WI38 (cell line): Measurements from ENCODE around the gene PLB1.

Experiments
- H3K4me3 ChIP-seq: 2 replicates; pipeline ENCODE4 v1.5.1; 2011; ENCODE audit warnings: low read depth, mild to moderate bottlenecking, control low read depth, low read length
- TF ChIP-seq, protein P1 (sequence below): IDR thresholded peaks from 2 replicates; pipeline ENCODE4 v1.5.1; 2012; ENCODE audit warnings: low read depth, mild to moderate bottlenecking, control low read depth, low read length

Gene PLB1

DNA sequence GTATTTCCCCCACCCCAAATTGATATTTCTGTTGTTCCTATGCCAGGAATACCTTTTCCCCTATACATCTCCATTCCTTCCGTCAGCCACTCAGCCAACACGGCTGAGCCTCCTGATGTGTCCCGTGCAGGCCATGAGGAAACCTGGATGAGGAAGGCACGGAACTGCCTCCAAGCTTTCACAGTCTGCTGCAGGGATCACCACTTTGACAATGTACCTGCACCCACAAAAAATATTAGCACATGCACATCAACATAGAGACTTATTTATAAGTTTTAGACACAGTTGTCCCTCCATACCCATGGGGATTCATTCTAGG lies 154.4 kb downstream of the PLB1 start:
- no peak overlapping the region for H3K4me3 ChIP-seq
- TF ChIP-seq, protein P1, sequence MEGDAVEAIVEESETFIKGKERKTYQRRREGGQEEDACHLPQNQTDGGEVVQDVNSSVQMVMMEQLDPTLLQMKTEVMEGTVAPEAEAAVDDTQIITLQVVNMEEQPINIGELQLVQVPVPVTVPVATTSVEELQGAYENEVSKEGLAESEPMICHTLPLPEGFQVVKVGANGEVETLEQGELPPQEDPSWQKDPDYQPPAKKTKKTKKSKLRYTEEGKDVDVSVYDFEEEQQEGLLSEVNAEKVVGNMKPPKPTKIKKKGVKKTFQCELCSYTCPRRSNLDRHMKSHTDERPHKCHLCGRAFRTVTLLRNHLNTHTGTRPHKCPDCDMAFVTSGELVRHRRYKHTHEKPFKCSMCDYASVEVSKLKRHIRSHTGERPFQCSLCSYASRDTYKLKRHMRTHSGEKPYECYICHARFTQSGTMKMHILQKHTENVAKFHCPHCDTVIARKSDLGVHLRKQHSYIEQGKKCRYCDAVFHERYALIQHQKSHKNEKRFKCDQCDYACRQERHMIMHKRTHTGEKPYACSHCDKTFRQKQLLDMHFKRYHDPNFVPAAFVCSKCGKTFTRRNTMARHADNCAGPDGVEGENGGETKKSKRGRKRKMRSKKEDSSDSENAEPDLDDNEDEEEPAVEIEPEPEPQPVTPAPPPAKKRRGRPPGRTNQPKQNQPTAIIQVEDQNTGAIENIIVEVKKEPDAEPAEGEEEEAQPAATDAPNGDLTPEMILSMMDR, result no peak

DNA sequence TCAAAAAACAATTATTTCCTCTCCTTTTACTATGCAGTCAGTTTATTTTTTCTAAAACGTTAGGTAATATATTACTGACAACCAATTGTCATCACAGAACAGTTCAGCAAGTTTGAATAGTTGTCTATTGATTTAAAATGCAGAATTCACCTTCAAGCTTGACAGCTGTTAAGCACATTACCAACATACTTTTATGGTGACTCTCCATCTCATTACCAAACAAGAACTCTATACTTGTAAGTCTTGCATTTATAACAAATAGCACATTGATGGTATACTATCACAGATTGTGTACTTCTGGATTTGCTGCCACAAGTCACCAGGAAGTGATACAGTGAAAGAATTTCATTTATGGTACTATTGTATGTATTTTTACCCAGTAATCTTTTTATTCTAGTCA lies 156.4 kb downstream of the PLB1 start:
- H3K4me3 ChIP-seq, result no peak overlapping the region

DNA sequence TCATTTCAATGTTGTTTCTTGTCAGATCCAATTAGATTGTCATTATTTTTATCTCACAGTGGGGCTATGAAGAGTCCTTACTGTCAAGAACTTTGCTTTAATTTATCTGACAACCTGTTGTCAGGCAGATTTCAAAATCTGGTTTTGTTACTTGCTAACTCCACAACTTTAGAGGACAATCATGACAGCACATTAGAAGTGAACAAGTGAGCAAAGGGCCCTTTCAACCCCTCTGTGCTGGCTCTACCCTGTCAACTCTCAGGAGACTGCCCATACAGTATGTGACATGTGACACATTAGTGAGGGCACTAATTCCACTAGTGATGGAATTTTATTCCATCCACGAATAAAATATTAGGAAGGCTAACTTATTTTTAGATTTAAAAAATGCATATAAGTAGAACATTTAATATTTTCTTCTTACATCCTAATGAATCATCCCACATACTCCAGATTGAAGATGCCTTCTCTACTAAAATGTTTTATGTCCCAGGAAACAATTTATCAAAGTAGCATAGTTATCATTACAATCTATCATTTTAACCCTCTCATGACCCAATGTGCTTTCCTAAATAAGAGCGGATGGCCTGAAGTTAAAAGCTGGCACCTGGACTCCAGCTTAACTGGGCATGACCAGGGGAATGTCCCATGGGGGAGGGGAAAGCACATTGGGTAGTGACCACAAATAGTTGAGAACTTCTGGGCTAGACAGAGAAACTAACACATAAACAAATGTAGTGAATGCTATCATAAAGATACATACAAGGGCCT lies 158.2 kb downstream of the PLB1 start:
- no peak overlapping the region for H3K4me3 ChIP-seq
- TF ChIP-seq, protein P1, result no peak

More for the DNA sequence above, 156.4 kb downstream of the PLB1 start:
- TF ChIP-seq, protein P1, result no peak

DNA sequence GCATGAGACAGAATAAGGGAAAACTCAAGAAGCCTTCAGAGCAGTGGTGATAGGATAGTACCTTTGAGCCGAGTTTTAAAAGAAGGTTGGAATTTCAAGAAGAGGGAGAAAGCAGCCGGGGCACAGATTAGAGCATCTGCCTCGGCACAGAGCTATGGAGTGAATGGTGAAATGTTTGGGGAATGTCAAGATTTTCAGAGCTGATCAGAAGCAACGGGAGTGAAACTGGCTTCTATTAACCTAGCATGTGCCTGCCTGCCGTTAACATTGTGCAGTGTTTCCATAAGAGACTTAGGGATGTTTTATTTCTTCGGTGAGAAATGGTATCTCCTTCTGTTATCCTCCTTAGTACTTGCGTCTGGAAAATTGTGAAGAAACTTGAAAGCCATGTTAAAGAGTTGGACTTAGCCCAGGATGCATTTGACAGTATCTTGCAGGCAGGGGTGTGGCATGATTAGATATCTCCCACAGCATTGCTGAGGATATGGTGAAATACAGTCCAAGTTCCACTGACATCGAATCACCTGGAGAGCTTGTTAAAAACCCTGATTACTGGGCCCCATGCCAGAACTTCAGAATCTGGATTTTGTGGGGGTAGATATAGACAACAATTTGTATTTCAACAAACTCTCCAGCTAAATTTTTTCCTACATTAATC lies 158.9 kb downstream of the PLB1 start:
- no peak overlapping the region for H3K4me3 ChIP-seq
- TF ChIP-seq, protein P1, result no peak

DNA sequence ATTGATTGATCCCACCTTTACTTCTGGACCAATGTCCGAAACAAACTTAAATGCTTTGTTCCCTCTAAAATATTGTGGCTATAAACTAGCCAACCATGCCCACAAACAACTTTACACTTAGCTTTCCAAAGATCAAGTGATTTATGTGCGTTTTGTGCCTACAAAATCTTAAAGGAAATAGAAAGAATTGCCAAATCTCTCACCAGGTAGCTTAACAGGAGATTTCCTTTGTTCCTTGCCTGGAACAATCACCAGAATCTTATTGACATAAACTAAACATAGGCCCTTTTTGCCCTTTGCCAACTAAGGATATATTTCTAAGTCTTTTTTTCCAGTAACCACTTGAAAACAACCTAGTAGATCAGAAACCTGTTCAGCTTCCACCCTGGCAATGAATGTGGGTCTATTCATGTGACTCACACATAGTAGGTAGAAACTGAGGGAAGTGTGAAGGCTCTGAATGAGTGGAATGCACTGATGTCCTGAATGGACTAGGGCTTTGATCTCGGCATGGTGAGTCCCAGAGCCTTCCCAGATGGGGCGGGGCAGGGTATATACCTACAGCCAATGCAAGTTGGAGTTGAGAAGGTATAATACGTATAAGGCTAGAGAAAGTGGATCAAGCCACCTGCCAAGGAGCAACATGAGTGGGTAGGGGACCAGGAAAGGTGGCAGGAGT lies 161.2 kb downstream of the PLB1 start:
- TF ChIP-seq, protein P1, result no peak
- no peak overlapping the region for H3K4me3 ChIP-seq

DNA sequence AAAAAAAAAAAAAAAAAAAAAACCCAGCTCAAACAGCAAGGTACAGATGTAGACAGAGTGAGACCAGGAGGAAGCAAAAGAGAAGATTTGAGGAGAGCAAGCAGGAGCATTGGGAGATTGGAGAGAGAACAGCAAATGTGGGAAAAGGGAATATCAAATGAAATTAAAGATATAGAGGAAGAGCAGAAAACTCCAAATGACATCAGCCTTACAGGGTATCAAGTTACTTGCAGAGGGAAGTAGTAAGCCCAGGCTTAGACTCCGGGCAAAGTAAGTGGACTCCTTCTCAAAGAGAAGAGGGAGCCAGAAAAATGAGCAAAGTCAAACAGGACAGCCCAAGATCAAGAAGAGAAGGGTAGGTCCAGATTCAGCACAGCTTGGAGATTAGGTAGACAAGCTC lies 162.5 kb downstream of the PLB1 start:
- H3K4me3 ChIP-seq, result no peak overlapping the region
- TF ChIP-seq, protein P1, result no peak

DNA sequence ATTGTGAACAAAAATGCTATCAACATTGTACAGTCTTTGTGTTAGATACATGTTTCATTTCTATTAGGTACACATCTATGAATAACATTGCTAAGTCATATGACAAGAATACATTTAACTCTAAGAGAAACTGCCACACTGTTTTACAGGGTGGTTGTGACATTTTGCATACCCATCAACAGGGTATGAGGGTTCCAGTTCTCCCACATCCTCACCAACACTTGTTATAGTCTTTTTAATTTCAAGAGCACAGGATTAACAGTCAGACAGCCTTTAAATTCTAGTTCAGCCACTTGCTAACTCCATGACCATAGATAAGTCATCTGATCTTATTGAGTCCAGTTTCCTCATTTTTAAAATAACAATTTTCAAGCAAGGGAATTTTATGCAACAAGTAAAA lies 163.3 kb downstream of the PLB1 start:
- TF ChIP-seq, protein P1, result no peak
- no peak overlapping the region for H3K4me3 ChIP-seq
